Activated CD4-positive, alpha-beta T cell treated with anti-CD3 and anti-CD28 coated beads, Interleukin-2, amount 50 U/mL, for 4 hours (primary cell): ENCODE data around the gene HIPK1.

Experiments
- DNase-seq, 2 experiments: peaks; one replicate each; pipeline ENCODE4 v3.0.0-alpha.2; 2020

The HIPK1 gene

GRCh38 chr1:113928941-113929749, at the start of gene HIPK1:
TSS of gene HIPK1 (plus strand) at chr1:113929324.
- peak; percentile 91 to 94 for DNase-seq

- no peak for DNase-seq
Measured at GRCh38 chr1:113879739-113880038, 49.4 kb upstream of the HIPK1 start.

DNA sequence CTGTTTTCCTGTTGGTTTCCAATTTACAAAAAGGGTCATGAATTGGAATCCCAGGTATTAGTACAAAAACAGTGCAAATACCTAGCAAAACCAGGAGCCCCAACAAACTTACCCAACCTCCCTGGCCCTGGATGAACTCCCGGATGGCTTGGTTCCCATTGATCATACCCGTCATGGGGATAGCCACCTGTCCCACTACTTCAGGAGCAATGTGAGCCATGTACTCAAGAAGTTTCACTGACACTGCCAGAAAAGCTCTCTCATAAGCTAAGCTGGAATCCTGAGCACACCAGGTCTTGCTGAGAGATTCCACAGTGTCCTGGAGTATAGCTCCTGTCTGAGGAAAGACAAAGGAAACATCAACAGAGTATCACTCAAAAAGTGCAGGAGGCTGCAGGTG, 47.5 kb upstream of the HIPK1 start:
- no peak for DNase-seq

GRCh38 chr1:113886417-113887401, 42.4 kb upstream of the HIPK1 start:
- DNase-seq = no peak

DNA sequence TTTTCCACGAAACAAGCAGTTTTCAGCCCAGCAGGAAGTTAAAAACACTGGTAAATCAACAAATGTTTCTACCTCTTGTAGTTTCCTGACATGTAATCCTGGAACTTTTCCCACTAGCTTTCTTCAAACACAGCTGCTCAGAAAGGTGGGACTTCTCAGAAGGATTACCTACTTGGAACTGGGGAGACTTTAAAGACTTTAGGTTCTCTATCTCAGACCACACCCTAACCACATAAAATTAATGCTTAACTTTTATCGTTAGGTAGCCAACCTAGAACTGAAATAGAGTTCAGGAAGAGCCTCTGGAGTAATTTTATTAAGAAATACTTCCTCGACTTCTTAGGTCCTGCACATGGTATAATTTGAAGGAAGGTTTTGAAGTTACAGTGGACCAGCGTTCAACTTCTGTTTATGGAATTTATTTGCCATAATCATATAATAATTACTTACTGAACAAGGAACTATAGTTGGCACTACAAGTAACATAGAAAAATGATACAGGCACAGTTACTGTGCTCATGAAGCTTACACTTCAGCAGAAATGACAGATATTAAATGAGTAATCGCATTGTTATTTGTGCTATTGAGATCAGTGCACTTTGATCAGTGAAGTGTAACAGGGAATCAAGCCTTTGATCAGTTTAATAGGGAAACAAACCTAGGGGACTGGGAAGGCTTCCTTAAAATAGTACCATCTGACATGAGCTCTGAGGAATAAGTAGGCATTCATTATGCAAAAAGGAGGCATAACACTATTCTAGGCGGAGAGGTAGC, 41.5 kb upstream of the HIPK1 start, which contains the start of gene BCL2L15:
Gene BCL2L15, minus strand, starts transcription at position 180 of the 774 bp plus-strand sequence. CDS start 206 bp downstream, outside the sequence.
- DNase-seq = no peak

DNA sequence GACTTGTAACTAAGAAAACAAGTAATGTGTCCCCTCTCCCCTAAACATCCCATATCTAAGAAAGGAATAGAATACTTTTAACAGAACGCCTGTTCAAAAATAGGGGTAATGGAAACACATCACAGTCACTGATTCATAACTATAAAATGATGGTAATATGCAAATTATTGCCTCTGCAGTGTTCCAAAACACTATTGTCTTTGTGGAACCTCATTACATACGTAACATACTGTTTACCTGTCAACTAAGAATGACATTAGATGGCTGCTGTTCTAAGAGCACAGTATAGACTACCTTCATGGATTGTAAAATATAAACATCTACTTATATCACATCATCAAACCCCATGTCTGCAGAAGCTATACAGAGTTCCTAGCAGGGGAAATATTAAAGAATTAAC, 38.3 kb upstream of the HIPK1 start:
- no peak for DNase-seq

DNA sequence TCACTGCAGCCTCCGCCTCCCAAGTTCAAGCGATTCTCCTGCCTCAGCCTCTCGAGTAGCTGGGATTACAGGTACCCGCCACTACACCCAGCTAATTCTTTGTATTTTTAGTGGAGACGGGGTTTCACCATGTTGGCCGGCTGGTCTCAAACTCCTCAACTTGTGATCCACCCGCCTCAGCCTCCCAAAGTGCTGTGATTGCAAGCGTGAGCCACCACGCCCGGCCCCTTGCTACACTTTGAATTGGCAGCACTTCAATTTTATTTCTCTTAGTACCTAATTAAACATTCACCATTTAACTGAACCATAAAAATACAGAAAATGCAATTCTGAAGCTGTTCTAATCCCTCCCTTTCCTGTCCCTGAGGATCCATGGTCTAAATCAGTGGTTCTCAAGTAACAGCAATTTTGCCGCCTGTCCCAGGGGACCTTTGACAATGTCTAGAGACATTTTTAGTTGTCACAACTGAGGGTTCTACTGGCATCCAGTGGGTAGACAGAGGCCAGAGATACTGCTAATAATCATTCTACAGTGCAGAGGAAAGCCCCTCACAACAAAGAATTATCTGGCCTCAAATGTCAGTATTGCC, 37.4 kb upstream of the HIPK1 start:
- no peak for DNase-seq

DNA sequence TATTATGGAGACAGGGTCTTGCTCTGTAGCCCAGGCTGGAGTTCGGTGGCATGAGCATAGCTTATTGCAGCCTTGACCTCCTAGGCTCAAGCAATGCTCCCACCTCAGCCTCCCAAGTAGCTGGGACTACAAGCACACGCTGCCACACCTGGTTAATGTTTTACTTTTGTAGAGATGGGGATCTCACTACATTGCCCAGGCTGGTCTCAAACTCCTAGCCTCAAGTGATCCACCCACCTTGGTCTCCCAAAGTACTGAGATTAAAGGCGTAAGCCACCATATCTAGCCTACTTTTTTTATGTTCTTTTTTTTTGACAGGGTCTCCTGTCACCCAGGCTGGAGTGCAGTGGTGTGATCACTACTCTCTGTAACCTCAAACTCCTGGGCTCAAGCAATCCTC, 35.9 kb upstream of the HIPK1 start:
- no peak for DNase-seq

GRCh38 chr1:113895098-113895497, 34.0 kb upstream of the HIPK1 start:
- DNase-seq = no peak

GRCh38 chr1:113895961-113896360, 33.2 kb upstream of the HIPK1 start:
- DNase-seq = no peak

- DNase-seq = no peak
Measured at GRCh38 chr1:113898241-113898814, 30.8 kb upstream of the HIPK1 start.

- no peak for DNase-seq
Measured at GRCh38 chr1:113899111-113899510, 30.0 kb upstream of the HIPK1 start.

- DNase-seq = no peak
Measured at GRCh38 chr1:113901191-113901590, 27.9 kb upstream of the HIPK1 start.

DNA sequence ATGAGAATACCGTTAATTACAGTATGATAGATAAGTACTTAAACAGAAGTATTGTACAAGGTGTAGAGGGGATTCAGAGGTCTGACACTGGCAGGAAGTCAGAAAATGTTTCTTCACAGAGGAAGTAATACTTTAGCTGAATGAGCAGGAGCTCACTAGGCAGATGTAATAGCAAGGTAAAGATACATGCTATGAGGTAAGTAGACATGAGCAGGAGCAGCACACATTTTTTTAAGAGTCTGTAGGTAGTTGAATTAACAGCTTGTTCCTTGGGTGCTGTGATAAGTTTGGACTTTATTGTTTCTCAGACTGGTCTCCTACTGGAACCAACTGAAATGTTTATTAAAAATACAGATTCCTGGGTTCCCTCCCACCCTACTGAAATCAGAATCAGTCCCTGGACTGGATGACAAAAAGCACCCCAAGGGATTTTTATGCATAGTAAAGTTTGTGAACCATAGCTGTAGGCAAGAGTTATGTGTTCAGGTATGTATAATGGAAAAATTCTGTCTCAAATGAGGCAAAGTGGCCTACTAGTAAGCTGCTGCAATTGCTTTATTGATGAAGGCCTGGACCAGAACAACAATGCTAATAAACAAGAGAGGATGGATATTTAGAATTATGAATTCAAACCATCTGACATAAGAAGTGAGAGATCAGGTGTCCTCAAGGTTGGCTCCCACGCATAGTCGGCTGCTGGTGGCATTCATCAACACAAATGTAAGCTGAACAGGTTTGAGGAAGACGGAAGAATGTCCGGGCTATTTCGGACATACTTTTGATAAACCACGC, 25.4 kb upstream of the HIPK1 start:
- DNase-seq = no peak

DNA sequence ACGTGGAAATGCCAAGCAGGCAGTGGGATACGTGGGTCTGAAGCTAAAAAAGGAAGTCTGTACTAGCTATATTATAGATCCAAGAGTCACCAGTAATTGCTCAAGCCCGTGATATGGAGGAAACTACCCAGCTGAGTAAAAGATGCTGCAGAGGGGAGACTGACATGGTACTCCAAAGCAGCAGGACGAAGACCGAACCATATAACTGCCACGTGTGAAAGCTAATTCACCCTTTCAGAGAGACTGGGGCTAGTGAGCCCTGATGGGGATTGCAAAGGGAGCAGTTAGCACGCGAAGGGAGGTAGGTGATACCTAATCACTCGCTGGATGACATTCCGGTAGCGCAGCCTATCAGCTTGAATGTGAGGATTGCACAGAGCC, 24.8 kb upstream of the HIPK1 start:
- peak; percentile 45 to 51 for DNase-seq

- peak; percentile 93 to 96 for DNase-seq
Measured at GRCh38 chr1:113904674-113905434, 24.3 kb upstream of the HIPK1 start, which contains the start of the genes AP4B1 and DCLRE1B. TSS of gene AP4B1 (minus strand) at chr1:113904799. CDS start at chr1:113904717, 82 bp downstream. TSS of gene DCLRE1B (plus strand) at chr1:113905326. CDS start at chr1:113905587, 261 bp downstream.

DNA sequence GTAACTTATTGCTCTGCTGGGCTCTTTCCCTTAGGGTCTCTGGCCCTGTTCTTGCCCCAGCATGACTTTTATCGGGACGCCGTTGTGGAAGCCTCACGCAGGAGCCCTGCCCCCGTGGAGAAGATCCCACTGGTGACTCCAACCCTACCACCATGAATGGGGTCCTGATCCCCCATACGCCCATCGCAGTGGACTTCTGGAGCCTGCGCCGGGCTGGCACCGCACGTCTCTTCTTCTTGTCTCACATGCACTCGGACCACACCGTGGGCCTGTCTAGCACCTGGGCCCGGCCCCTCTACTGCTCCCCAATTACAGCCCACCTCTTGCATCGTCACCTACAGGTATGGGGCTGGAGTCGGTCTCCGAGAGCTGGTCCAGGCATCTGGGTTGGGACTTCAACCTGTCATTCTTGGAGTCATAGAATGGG, 23.7 kb upstream of the HIPK1 start:
- peak in 1 of 2 experiments; percentile 3 for DNase-seq

DNA sequence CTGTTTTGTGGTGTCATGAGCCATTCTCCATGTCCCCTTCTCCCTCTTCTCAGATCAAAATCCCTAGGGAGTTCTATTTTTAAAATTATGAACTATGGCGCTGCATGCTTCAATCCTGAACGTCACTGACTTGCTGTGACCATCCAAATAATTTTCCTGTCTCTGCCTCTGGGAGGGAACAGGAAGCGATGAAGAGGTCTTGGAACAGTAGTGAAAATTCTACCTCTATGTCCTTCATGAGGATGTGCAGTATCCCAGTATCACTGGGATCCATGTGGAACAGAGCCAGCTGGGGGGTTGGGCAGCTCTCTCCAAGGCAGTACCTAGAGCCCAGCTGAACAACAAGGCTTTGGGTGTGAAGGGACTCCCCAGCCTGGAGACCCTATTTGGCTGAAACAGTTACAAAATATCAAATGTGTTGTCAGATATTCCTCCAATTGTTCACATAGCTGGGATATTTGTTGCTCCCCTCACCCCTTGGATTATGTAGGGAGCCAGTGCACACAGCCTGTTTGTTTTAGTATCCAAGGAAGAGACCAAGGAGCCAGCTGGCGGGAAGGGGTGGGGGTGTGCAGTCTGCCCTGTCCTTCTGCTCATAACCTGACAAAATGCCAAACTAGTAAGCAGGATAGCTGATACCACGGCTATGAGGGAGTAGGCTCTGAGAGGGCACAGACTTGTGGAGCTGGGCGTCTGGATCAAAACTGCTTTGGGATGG, 16.4 kb upstream of the HIPK1 start:
- DNase-seq = no peak

- DNase-seq = no peak
Measured at GRCh38 chr1:113913312-113913668, 15.8 kb upstream of the HIPK1 start.
